Psoas muscle (tissue), 8 donors: ENCODE data around the gene ARHGEF10L. TPM values are rescaled to one million over a fixed set of nuclear protein-coding genes. Genes with fewer than 3 reads are reported as not detected.

Experiments used
- ATAC-seq, 4 donors: fragments of 200-7000 bp; cut with Tn5 transposase; one replicate each; pipeline ENCODE4 v1.9.1; 2020; ENCODE audit warnings: moderate library complexity in 3 of 4, mild to moderate bottlenecking in 2 of 4
- DNase-seq, 2 donors: peaks; one replicate each; pipeline ENCODE4 v3.0.0-alpha.2; 2020
- H3K27ac ChIP-seq: fragments of 200-600 bp; one replicate; pipeline ENCODE4 v1.8.0; 2022
- H3K27me3 ChIP-seq, 3 donors: fragments of 200-600 bp in 1 of 3; one replicate each; pipeline versions ENCODE4 v1.6.1 to v1.8.0; 2013 to 2022; ENCODE audit warnings: low read length in 2 of 3, mild to moderate bottlenecking in 2 of 3, moderate library complexity in 1 of 3; ENCODE audit not compliant: insufficient read depth in 3 of 3
- H3K36me3 ChIP-seq, 2 donors: fragments of 200-600 bp in 1 of 2; one replicate each; pipeline versions ENCODE4 v1.6.1 to v1.8.0; 2013 to 2022; ENCODE audit warnings: low read depth in 1 of 2, mild to moderate bottlenecking in 1 of 2, moderate library complexity in 1 of 2; ENCODE audit not compliant: insufficient read depth in 1 of 2
- H3K4me1 ChIP-seq: fragments of 200-600 bp; one replicate; pipeline ENCODE4 v1.8.0; 2022
- H3K4me3 ChIP-seq: fragments of 200-600 bp; one replicate; pipeline ENCODE4 v1.8.0; 2022; ENCODE audit warnings: mild to moderate bottlenecking
- H3K9me3 ChIP-seq: fragments of 200-600 bp; one replicate; pipeline ENCODE4 v1.8.0; 2022
- WGBS, 3 donors: extraction: QIAGEN DNeasy Blood & Tissue Kit; methylation state at CpG; one replicate each; pipeline versions ENCODE4 v1.1.6 to v1.1.7; 2013; 5-methylcytosine and 5-hydroxymethylcytosine counted together
- intact Hi-C, 2 donors: fragments of 100-400 bp; cut with DNase I; formaldehyde crosslinking; loops; one replicate each; pipeline versions ENCODE4 v1.11.0 to v1.14.2; 2022
- polyA plus RNA-seq, 3 donors: library from polyadenylated mRNA; stranded (reverse); fragments of 200-250 nt; gene quantifications; one replicate each; pipeline ENCODE4 v1.2.3, GENCODE V29; 2013
- total RNA-seq, 4 donors: library from RNA; stranded (reverse); fragmentation: NEBNext Ultra II Directional in 2 of 4; extraction: Animal tissue kit (Norgen Biotek cat#: 25700) in 2 of 4; gene quantifications; one replicate each; pipeline versions ENCODE4 v1.2.1 to v1.2.4, GENCODE V29; 2021 to 2023
- TF ChIP-seq, protein P1 (sequence below): fragments of 200-600 bp; IDR thresholded peaks from one replicate; pipeline ENCODE4 v1.8.0; 2022; ENCODE audit warnings: antibody characterized with exemption
- donor health status: healthy with polysubstance abuse.
- donor health status: DM: no; HTN: no; CAD: no; lungs with moderate emphysema.
- donor health status: Bipolar disorder and iron deficiency.
- donor health status: healthy.
- donor health status: DM: yes; HTN: yes; CAD: no.
- donor health status: DM: no; HTN: no; CAD: no.
- donor health status: DM: no; HTN: no; CAD: no.
- donor health status: DM: yes; HTN: yes; CAD: no.

The ARHGEF10L gene
- total and polyA plus RNA-seq, 7 donors, result 18.8 to 108 (median 37.1) TPM

DNA sequence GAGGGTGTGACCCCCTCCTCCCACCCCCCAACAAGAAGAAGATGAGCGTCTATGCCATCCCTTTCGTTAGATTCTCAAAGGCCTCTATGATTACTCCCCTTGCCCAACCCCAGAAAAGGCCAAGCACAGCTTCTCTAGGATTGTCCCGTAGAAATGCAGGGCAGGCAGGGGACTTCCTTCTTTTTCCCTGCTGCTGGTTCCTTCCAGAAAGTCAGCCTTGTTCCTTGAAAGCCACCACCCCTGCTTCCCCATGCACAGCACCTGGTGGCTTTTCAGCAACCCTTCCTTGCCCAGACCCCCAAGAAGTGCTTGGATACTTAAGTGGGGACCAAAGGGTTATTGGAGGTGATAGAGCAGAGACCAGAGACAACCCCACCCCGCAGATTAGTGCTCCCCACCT lies 75.1 kb downstream of the ARHGEF10L start:
- DNase-seq (no peak), ATAC-seq (no peak)
- TF ChIP-seq, protein P1, sequence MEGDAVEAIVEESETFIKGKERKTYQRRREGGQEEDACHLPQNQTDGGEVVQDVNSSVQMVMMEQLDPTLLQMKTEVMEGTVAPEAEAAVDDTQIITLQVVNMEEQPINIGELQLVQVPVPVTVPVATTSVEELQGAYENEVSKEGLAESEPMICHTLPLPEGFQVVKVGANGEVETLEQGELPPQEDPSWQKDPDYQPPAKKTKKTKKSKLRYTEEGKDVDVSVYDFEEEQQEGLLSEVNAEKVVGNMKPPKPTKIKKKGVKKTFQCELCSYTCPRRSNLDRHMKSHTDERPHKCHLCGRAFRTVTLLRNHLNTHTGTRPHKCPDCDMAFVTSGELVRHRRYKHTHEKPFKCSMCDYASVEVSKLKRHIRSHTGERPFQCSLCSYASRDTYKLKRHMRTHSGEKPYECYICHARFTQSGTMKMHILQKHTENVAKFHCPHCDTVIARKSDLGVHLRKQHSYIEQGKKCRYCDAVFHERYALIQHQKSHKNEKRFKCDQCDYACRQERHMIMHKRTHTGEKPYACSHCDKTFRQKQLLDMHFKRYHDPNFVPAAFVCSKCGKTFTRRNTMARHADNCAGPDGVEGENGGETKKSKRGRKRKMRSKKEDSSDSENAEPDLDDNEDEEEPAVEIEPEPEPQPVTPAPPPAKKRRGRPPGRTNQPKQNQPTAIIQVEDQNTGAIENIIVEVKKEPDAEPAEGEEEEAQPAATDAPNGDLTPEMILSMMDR, result no peak
- peaks cover 0 to 15% of the 10 kb centered on the region in 2 donors for H3K36me3 ChIP-seq
- no peak overlapping the region for H3K27ac ChIP-seq
- intact Hi-C loops, result loop anchor here in 1 of 2 donors (10.0 kb wide), 1 partner anchor 180 kb away; the partner anchor contains the start of gene RCC2
- no peaks in the 10 kb centered on the region for H3K9me3 ChIP-seq
- WGBS, 3 donors, result 90 to 97% (median 91%) methylated on average over 4 of the region's 4 CpGs
- H3K4me1 ChIP-seq, result peaks cover 8% of the 10 kb centered on the region
- no peak overlapping the region for H3K4me3 ChIP-seq
- H3K27me3 ChIP-seq, result no peaks in the 10 kb centered on the region

GRCh38 chr1:17615157-17615556 lies 75.7 kb downstream of the ARHGEF10L start:
- Histone ChIP-seq H3K9me3 (no peaks in the 10 kb centered on the region), H3K4me1 (peaks cover 10% of the 10 kb centered on the region), H3K4me3 (no peak overlapping the region), H3K27me3 (no peaks in the 10 kb centered on the region), H3K36me3 (peaks cover 0 to 16% of the 10 kb centered on the region in 2 donors), H3K27ac (no peak overlapping the region)
- ATAC-seq (no peak), DNase-seq (peak in 1 of 2 donors; percentile 53)
- intact Hi-C loops, result loop anchor here in 1 of 2 donors (10.0 kb wide), 1 partner anchor 180 kb away; the partner anchor contains the start of gene RCC2
- TF ChIP-seq, protein P1, result no peak
- WGBS, 3 donors, result 87 to 92% (median 91%) methylated on average over 11 of the region's 11 CpGs

DNA sequence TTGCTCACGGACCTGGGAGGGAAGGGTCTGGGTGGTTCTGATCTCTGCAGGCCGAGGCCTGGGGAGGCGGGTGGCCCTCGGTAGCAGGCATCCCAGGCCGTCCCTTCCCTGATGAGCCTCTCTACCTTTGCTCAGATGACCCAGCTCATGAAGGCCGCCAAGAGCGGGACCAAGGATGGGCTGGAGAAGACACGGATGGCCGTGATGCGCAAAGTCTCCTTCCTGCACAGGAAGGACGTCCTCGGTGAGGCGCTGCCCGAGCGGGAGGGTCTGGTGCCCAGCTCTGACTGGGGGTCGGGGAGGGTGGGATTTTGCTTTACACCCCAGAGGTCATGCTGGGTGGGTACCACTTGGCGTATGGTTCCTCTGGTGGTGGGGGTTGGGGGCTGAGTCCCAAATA lies 76.5 kb downstream of the ARHGEF10L start:
- intact Hi-C loops, result loop anchor here in 1 of 2 donors (10.0 kb wide), 1 partner anchor 181 kb away; the partner anchor contains the start of gene RCC2
- H3K36me3 ChIP-seq, result peaks cover 0 to 17% of the 10 kb centered on the region in 2 donors
- DNase-seq, result peak in 1 of 2 donors; percentile 51
- H3K27me3 ChIP-seq, result no peaks in the 10 kb centered on the region
- no peak overlapping the region for H3K4me3 ChIP-seq
- ATAC-seq, result no peak
- TF ChIP-seq, protein P1, result no peak
- no peak overlapping the region for H3K27ac ChIP-seq
- WGBS, 3 donors, result 88 to 97% (median 93%) methylated on average over 13 to 17 of the region's 17 CpGs
- H3K9me3 ChIP-seq, result no peaks in the 10 kb centered on the region
- H3K4me1 ChIP-seq, result peaks cover 18% of the 10 kb centered on the region

GRCh38 chr1:17616731-17617279 lies 77.3 kb downstream of the ARHGEF10L start:
- Histone ChIP-seq H3K27ac (peak overlapping the region; percentile 93), H3K27me3 (no peaks in the 10 kb centered on the region), H3K4me1 (peaks cover 19% of the 10 kb centered on the region), H3K36me3 (peaks cover 0 to 22% of the 10 kb centered on the region in 2 donors), H3K9me3 (no peaks in the 10 kb centered on the region), H3K4me3 (no peak overlapping the region)
- DNase-seq (peak in 1 of 2 donors; percentile 54), ATAC-seq (peak in 2 of 4 donors; percentile 9 to 34)
- WGBS, 3 donors, result 81 to 96% (median 93%) methylated on average over 12 of the region's 12 CpGs
- TF ChIP-seq, protein P1, result no peak
- intact Hi-C loops, result loop anchor here in 1 of 2 donors (10.0 kb wide), 1 partner anchor 182 kb away; the partner anchor contains the start of gene RCC2
